ENCODE measurements around the gene GPATCH8.

DNA sequence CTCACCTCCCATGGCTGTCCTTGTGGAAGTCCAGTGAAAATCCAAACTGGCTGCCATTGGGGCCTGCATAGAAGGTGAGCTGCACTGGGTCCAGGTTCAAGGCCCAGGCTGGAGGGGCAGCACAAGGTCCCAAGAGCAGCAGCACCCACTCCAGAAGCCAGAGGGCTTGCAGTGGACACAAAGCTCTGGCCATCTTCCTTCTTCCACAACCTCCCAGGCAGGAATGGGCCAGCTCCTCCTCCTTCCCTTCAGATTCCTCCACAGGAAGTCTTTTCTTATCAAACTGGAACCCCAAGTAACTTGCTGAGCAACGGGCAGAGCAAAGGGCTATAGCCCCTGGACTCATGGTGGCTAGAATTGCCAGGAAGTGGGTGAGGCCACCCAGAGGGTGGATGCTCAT lies 113.9 kb downstream of the GPATCH8 start, which contains the start of gene ITGA2B:
- TF ChIP-seq, protein P1, sequence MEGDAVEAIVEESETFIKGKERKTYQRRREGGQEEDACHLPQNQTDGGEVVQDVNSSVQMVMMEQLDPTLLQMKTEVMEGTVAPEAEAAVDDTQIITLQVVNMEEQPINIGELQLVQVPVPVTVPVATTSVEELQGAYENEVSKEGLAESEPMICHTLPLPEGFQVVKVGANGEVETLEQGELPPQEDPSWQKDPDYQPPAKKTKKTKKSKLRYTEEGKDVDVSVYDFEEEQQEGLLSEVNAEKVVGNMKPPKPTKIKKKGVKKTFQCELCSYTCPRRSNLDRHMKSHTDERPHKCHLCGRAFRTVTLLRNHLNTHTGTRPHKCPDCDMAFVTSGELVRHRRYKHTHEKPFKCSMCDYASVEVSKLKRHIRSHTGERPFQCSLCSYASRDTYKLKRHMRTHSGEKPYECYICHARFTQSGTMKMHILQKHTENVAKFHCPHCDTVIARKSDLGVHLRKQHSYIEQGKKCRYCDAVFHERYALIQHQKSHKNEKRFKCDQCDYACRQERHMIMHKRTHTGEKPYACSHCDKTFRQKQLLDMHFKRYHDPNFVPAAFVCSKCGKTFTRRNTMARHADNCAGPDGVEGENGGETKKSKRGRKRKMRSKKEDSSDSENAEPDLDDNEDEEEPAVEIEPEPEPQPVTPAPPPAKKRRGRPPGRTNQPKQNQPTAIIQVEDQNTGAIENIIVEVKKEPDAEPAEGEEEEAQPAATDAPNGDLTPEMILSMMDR (conservative IDR thresholded peaks at IDR 0.05 in 1 of 2, IDR thresholded peaks at IDR 0.05 in 1 of 2; ENCODE audit: low read depth in 1 of 2, low read length in 2 of 2): no peak
- no peak for TF ChIP-seq EZH2 (IDR thresholded peaks at IDR 0.05; ENCODE audit: low read length, missing control alignments)

Measured in fibroblast of lung (primary cell).